ENCODE results near the gene STAC3. TPM values are rescaled to one million over a fixed set of nuclear protein-coding genes. Genes with fewer than 3 reads are reported as not detected.

The STAC3 gene
- total and polyA plus RNA-seq, 10 of the 15 experiments (the other 5 are each of a cell fraction or from before 2014, with no cell fraction given) = 0.49 to 9.9 (median 3.8) TPM

DNA sequence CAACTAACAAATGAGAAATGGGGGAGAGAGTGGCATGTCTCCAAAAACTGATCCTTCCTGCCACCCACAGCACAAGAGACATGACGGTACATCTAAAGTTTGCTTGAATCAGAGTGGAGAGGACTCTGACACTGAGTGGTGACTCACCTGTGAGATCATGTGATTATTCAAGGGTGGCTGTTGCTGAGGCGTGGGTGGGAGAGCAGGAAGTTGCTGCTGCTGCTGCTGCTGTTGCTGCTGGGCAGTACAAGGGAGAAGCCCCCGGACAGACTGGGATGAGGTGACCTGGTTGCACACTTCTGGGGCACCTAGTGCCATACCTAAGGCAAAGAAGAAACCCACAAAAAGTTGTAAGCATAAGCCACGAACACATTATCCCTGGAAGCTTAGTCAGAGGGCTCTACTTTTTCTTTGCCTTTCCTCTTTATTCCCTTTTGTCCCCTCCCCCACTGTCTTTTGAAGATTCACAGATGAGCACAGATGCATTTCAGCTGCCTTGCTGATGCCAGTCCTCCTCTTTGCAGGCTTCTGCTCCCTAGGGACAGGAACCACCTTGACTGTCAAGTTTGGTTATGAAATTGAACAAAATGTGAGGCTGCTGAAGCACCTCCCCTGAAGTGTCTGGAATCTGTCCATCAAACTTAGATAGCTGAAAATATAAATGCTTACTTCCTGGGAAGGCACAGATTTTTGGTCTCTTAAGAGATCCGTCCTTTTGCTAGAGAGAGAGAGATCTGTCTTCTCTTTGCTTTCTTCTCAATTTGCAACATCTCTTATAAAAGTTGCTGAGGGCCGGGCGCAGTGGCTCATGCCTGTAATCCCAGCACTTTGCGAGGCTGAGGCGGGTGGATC lies 29.4 kb upstream of the STAC3 start (continued):
- TF ChIP-seq RFX5 (IDR thresholded peaks at IDR 0.05; ENCODE audit: low read depth, low read length) (no peak), ZNF217 (IDR thresholded peaks at IDR 0.05) (no peak), TAF1 (IDR thresholded peaks at IDR 0.05; ENCODE audit: borderline replicate concordance, low read depth, low read length) (peak; percentile 65; the same call in 1 of the 2 replicates), SMAD1 (IDR thresholded peaks at IDR 0.05; ENCODE audit: low read depth, partially characterized antibody) (no peak), SUPT20H (IDR thresholded peaks at IDR 0.05; ENCODE audit: borderline replicate concordance, control insufficient read depth, low read depth, low read length) (no peak), EED (IDR thresholded peaks at IDR 0.05; ENCODE audit: low read depth) (peak; percentile 53), ZBED1 (IDR thresholded peaks at IDR 0.05; ENCODE audit: borderline replicate concordance) (no peak), E2F8 (IDR thresholded peaks at IDR 0.05; ENCODE audit: low read depth, partially characterized antibody) (no peak), NR2F1 (conservative IDR thresholded peaks at IDR 0.05) (0 out of 2 replicates have a peak, but pooled peaks have one; percentile 13), BCL3 (IDR thresholded peaks at IDR 0.05; ENCODE audit: borderline replicate concordance, insufficient read depth, low read depth, low read length, poor library complexity, severe bottlenecking) (no peak), USF1 (IDR thresholded peaks at IDR 0.05; ENCODE audit: borderline replicate concordance, extremely low read length, insufficient read depth, low read depth, low read length) (peak; percentile 35)
- TF ChIP-seq, protein P1, sequence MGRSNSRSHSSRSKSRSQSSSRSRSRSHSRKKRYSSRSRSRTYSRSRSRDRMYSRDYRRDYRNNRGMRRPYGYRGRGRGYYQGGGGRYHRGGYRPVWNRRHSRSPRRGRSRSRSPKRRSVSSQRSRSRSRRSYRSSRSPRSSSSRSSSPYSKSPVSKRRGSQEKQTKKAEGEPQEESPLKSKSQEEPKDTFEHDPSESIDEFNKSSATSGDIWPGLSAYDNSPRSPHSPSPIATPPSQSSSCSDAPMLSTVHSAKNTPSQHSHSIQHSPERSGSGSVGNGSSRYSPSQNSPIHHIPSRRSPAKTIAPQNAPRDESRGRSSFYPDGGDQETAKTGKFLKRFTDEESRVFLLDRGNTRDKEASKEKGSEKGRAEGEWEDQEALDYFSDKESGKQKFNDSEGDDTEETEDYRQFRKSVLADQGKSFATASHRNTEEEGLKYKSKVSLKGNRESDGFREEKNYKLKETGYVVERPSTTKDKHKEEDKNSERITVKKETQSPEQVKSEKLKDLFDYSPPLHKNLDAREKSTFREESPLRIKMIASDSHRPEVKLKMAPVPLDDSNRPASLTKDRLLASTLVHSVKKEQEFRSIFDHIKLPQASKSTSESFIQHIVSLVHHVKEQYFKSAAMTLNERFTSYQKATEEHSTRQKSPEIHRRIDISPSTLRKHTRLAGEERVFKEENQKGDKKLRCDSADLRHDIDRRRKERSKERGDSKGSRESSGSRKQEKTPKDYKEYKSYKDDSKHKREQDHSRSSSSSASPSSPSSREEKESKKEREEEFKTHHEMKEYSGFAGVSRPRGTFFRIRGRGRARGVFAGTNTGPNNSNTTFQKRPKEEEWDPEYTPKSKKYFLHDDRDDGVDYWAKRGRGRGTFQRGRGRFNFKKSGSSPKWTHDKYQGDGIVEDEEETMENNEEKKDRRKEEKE (IDR thresholded peaks at IDR 0.05) = no peak
- TF ChIP-seq, protein P2, sequence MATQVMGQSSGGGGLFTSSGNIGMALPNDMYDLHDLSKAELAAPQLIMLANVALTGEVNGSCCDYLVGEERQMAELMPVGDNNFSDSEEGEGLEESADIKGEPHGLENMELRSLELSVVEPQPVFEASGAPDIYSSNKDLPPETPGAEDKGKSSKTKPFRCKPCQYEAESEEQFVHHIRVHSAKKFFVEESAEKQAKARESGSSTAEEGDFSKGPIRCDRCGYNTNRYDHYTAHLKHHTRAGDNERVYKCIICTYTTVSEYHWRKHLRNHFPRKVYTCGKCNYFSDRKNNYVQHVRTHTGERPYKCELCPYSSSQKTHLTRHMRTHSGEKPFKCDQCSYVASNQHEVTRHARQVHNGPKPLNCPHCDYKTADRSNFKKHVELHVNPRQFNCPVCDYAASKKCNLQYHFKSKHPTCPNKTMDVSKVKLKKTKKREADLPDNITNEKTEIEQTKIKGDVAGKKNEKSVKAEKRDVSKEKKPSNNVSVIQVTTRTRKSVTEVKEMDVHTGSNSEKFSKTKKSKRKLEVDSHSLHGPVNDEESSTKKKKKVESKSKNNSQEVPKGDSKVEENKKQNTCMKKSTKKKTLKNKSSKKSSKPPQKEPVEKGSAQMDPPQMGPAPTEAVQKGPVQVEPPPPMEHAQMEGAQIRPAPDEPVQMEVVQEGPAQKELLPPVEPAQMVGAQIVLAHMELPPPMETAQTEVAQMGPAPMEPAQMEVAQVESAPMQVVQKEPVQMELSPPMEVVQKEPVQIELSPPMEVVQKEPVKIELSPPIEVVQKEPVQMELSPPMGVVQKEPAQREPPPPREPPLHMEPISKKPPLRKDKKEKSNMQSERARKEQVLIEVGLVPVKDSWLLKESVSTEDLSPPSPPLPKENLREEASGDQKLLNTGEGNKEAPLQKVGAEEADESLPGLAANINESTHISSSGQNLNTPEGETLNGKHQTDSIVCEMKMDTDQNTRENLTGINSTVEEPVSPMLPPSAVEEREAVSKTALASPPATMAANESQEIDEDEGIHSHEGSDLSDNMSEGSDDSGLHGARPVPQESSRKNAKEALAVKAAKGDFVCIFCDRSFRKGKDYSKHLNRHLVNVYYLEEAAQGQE (IDR thresholded peaks at IDR 0.05; ENCODE audit: low read depth, low read length) = 0 out of 2 replicates have a peak, but pooled peaks have one; percentile 10
- TF ChIP-seq, protein P3, sequence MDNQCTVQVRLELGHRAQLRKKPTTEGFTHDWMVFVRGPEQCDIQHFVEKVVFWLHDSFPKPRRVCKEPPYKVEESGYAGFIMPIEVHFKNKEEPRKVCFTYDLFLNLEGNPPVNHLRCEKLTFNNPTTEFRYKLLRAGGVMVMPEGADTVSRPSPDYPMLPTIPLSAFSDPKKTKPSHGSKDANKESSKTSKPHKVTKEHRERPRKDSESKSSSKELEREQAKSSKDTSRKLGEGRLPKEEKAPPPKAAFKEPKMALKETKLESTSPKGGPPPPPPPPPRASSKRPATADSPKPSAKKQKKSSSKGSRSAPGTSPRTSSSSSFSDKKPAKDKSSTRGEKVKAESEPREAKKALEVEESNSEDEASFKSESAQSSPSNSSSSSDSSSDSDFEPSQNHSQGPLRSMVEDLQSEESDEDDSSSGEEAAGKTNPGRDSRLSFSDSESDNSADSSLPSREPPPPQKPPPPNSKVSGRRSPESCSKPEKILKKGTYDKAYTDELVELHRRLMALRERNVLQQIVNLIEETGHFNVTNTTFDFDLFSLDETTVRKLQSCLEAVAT (IDR thresholded peaks at IDR 0.05) = no peak

Data from GM12878 (cell line).